Measurements from ENCODE around the gene GPR78.

The GPR78 gene

DNA sequence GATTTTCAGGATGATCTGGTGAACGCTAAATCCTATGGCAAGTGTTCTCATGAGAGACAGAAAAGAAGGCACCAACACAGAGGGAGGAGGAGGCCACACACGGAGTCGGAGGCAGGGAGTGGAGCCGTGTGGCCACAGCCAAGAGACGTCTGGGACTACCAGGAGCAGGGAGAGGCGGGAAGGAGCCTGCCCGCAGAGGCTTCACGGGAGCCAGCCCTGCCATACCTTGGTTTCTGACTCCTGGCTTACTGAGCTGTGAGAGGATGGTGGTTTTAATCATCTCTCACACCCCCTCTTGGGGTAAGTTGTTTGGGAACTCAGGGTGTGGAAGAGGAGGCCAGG lies 33.5 kb upstream of the GPR78 start:
- no peak for DNase-seq (ENCODE audit: low read depth, low spot score)

DNA sequence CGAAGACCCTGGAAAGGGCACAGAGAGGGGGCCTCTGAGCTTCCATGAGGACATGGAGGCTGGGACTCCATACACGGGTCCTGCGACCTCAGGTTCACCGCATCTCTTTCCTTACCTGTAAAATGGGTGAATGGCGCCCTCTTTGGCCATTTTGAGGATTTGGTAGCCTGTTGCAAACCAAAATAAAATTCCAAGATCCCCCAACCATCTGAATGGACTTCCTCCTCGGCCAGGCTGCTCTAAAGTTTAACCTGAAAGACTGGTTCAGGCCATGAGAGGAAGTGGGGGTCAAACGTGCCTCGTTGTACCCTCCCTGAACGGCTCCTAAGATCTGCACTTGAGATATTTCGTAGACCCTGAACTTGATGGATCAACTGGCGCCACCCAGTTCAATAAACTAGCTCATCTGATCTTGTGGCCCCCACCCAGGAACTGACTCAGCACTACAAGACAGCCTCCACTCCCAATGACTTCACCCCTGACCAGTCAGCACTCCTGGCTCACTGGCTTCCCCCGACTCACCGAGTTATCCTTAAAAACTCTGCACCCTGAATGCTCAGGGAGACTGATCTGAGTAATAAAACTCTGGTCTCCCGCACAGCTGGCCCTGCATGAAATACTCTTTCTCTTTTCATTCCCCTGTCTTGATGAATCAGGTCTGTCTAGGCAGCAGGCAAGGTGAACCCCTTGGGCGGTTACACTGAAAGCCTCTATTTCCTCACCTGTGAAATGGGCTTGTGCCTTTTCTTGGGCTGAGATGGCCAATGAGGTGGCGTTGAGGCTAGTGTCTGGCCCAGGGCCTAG lies 32.9 kb upstream of the GPR78 start:
- DNase-seq (ENCODE audit: low read depth, low spot score): peak; percentile 84

DNA sequence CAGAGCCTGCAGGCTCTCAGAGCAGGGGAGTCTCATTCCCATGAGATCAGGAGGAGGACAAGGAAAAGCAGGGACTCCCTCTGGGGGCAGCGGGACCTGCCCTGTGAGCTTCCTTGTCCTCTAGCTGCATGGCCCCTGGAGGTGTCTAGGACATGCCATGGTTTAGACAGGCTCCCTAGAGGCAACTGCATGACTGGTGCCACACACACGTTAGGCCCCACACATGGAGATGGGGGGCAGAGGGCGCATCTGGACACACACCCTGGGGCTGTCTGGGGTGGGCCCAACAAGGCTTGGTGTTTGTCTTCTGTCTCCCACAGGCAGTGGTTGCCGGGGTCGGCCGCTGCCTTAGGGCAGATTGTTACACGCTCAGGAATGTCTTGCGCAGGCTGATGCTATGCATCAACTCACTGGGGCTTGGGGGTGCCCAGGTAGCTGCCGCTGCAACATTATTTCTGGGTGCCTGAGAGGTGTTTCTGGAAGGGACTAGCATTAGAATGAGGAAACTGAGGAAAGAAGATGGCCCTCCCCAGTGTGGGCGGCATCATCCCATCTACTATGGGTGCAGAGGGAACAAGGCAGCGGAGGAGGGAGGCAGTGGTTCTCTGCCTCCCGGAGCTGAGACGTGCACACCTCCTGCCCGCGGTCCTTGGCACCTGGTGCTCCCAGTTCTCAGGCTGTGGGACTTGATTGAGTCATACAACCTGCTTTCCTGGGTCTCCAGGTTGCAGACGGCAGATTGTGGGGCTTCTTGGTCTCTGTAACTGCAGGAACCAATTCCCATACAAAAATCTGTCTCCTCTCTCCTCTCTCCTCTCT lies 32.1 kb upstream of the GPR78 start:
- peak; percentile 78 for DNase-seq (ENCODE audit: low read depth, low spot score)

DNA sequence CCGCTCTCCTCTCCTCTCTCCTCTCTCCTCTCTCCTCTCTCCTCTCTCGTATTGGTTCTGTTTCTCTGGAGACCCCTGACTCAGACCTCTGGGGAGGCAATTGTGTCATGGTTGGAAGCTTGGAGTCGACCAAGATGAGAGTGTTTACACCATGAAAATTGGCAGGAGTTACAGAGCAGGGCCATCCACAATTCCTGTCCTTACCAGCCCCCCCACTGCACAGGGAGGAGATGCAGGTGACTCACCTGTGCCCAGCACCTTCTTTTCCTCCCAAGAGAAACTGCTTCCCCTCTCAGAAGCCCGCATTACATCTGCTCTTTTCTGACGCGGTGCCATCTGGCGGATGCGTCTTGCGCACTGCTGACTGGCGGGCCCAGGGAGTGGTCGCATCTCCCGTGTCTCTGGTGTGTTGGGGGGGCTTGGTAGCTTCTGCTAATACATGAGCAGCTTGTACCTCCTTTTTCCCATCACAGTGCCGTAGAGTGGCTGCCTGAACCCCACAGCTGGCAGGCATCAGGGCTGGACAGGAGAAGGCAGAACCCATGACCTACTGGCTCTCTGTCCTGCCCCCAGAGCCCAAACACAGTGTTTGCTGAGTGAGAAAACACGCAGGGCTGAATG lies 31.4 kb upstream of the GPR78 start:
- DNase-seq (ENCODE audit: low read depth, low spot score): no peak

DNA sequence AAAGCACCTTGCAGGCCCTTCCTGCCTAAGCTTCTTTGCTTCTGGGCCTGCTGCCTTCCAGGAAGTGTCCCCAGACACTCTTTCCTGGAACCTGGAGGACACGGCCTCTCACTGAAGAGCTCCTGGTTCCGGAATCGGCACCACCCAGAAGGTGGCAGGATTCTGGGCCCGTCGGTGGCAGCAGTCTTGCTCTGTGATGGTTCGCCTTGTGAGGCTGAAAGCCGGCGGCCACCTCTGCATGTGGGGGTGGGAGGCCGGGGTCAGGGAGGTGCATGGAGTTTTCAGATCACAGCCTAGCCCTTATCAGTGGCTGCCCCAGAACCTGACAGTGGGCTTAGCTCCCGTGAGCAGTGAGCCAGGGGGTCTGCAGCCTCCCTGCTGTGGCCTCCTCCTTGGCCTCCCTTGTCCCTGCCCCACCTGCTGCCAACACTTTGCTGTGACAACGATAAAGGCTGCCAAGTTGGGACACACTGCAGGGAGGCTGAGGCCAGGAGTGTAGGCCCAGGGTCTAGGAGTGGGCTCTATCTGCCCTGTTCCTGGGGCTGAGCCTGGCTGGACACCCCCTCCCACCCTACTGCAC lies 30.8 kb upstream of the GPR78 start:
- DNase-seq (ENCODE audit: low read depth, low spot score): no peak

DNA sequence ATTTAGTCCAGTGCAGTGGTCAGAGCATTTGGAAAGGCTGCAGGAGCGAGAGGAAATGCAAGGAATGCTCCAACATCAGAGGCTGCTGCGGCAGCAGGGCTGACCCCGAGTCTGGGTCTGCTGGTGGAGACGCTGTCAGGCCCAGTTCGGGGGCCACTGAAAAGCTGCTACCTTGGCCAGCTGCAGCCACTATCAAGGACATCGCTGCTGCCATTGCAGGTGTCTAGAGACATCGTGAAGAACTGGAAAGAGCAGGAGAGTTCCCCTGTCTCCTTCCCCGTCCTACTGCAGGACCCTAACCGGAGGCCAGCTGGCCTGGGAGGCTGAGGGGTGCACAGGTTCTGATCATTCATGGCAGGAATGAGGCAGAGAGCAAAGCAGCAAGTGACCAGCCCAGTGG lies 29.5 kb upstream of the GPR78 start:
- DNase-seq (ENCODE audit: low read depth, low spot score): no peak

DNA sequence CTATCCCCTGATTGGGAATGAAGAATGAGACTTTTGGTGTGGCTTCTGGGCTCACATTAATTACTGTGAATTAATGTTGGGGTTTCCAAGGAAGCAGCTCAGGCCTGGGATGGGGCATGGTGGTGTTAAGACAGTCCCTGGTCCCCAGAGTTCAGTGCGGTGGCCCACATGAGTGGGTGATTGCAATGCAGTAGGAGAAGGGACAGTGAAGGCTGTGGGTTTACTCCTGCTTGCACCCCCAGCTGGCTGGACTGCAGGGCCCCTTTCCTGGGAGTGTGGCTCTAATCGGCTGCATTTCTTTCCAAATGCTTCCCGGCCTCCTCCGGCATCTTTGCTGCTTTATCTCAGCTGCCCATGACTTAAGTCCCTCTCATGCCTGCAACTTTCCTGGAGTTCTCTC lies 28.2 kb upstream of the GPR78 start:
- no peak for DNase-seq (ENCODE audit: low read depth, low spot score)

DNA sequence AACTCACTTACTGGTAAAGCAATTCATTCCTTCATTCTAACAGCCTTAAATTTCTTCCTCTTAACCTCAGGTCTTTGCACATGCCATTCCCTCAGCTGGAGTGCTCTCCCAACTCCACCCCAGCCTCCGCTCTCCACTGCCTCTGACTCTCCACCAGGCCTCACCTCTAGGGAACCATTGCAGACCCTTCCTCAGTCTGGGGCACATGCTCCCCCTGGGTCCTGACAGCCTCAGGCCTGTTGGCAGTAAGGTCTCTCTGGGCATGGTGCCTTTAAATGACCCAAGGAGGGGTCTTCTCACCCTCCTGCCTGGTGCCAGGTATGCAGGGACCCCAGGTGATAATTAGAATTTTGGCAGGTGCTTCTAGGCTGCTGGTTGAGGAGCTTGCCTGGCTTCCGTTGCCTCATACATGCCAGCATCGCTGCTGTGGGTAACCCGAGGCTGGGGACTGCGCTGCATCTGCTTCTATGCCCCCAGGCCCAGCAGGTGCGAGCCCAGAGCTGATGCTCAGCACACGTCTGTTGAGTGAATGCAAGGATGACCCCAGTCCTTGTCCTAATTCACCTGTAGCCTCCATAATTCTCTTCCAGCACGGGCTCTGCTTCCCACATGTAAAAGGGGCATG lies 27.5 kb upstream of the GPR78 start:
- no peak for DNase-seq (ENCODE audit: low read depth, low spot score)

DNA sequence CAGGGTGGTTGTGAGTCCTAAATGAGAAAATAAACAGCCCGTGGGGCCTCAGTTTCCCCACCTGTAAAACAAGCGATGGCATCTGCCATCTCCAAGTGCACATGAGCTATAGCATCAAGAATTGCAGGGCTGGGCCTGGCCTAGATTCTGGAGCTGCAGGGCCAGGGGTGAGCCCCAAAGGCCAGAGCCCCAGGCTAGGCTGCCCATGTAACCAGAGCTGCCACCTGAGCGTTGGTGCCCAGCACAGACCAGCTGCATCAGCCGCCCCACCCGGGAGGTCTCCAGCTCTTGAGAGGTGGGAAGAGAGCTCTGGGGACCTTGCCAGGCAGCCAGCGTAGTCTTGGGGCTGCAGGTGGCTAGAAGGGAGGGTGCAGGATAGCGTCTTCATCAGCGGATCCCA lies 27.0 kb upstream of the GPR78 start:
- no peak for DNase-seq (ENCODE audit: low read depth, low spot score)

DNA sequence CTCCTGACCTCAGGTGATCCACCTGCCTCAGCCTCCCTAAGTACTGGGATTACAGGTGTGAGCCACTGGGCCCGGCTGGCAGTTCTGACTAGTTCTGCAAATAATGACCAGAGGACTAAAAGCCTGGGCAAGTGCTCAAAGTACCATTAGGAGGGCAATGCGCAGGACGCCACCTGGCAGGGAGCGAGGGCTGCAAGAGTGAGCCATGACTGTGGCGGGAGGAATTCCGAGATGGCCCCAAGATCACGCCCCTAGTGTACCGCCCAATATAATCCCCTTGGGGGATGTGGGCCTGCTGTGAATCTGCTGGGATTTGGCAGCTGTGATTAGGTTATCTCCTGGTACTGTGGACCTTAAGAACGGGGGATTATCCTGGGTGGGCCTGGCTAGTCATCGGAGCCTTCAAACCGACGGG lies 26.2 kb upstream of the GPR78 start:
- peak; percentile 75 for DNase-seq (ENCODE audit: low read depth, low spot score)

DNA sequence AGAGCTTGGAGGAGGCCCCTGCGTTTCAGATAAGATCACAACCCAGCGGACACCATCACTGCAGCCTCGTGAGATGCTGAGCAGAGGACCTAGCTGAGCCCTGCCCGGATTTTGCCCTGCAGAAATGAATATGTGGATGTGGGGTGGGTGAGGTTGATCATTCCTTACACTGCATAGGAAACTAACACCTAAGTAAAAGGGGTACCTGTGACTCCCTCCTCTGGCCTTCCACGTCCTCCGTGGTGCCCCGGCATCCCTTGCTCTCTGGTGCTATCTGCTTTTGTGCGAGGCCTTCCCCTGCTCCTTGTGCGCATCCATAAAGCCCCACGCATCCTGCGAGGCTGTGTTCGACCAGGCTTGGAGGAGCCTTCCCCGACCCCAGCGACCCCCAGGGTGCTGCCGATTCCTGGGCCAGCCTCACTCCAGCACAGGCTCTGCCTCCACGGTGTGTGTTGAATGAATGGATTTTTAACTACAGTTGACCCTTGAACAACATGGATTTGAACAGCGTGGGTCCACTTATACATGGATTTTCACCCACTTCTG lies 25.6 kb upstream of the GPR78 start:
- no peak for DNase-seq (ENCODE audit: low read depth, low spot score)

DNA sequence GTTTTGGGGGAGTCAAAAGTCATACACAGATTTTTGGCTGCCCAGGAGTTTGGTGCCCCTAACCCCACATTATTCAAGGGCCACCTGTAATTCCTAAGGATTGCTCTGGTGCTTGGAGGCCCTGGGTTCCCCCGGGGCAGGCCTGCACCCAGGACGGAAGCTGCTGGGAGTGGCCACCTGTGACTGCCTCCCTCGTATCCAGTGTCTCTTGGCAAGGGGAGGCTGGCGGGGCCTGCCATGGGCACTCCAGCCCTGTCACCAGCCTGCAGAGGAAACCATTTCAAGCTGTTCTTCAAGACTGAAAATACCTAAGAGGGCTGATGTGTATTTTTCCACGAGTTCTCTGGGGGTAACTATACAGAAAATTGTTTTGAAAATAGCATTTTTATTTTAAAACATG lies 24.5 kb upstream of the GPR78 start:
- DNase-seq (ENCODE audit: low read depth, low spot score): no peak

DNA sequence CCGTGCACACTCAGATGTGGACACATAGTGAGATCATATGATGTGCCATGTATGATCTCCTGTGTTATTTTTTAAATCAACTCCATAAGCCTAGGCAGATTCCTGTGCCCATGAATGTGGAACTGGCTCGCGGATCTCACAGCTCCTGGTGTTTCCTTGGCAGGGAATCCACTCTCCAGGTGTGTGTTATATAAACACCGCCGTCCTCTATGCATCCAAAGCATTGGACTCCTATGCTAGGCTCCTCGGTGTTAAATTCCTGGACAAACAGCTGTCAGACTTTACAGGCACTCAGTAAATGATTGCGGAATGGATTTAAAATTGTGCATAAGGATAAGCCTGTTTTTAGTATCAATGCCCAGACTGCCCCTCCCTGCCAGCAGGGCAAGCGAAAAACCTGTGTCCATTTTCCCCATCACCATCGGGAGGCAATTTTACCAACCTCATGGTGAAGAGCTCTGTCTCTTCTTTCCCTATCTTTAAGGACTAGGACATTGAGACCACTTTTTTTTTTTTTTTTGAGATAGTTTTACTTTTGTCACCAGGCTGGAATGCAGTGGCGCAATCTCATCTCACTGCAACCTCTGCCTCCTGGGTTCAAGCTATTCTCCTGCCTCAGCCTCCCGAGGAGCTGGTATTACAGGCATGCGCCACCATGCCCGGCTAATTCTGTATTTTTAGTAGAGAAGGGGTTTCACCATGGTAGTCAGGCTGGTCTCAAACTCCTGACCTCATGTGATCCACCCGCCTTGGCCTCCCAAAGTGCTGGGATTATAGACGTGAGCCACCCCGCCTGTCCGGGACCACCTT lies 23.6 kb upstream of the GPR78 start:
- DNase-seq (ENCODE audit: low read depth, low spot score): no peak

DNA sequence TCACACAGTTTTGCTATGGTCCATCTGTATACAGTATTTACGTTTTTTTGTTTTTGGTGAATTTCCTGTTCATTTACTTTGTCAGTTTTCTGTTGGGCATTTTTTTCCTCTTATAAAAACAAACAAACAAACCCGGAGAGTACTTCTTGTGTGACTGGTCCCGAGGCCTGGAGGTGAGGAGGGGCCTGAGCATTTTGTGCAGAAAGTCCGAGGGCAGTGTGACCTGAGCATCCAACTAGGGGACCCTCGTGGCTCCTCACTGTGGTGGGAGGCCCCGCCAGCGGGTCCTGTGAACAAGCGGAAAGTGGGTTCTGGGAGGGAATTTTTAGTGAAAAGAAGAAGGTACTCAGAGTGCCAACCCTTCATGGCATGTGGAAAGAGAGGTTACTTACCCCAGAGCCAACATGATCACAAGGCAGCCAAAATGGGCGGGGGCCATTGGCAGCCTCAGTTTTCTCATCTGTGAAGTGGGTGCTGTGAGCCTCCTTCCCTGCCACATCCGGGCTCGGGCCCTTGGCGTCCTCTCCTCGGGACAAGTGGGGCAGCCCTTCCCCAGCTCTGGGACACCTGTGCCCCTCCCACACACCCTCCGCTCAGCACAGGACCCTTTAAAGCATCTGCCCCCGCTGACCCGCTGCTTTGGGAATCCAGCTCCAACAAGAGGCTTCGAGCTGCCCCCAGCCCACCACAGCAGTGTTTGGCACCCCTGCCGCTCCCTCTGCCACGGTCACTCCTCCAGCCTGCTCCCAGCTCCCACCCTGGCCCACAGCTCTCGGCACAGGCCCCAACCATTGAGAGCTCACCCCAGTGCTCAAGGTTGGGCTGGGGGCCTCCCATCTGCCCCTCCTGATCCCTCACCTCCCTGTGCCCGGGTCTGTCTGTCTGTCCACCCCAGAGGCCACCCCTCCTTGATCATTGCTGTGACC lies 22.8 kb upstream of the GPR78 start:
- DNase-seq (ENCODE audit: low read depth, low spot score): no peak

DNA sequence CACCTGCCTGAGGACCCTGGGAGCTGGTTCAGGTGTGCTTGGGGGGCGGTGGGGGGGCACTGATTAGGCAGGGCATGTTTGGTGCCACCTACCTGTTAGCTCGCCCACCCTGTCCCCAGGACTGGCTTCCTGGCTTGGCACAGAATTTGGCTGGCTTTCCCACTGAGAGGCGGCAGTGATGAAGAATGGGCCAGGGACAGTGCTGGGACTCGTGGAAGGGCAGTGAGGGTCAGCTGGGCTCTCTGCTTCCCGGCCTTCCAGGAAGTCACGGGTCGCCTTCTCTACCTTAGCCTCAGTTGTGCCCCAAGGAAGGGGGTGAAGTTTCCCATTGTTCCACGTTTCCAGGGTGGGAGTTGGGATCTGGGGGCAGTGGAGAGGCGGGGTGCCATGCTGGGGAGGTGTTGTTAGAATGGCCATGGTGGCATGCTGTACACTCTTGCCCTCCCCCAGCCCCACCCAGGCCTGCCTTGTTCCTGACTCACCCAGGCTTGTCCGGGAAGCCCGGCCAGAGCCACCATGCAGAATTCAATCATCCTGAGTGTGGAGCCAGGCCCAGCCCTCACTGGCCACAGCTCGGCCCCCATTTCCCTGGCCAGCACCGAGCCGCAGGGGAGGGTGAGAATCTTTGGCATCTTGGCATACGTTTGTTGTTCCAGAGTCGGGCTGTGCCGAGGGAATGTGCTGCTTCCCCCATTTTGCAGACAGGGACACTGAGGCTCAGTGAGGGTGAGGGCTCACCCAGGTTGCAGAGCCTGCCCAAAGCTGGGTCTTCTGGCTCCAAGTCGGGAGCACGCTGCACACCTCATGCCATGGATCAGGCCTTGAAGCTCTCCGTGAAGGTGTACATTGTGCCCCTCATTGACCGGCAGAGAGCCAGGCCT lies 21.9 kb upstream of the GPR78 start:
- no peak for DNase-seq (ENCODE audit: low read depth, low spot score)

DNA sequence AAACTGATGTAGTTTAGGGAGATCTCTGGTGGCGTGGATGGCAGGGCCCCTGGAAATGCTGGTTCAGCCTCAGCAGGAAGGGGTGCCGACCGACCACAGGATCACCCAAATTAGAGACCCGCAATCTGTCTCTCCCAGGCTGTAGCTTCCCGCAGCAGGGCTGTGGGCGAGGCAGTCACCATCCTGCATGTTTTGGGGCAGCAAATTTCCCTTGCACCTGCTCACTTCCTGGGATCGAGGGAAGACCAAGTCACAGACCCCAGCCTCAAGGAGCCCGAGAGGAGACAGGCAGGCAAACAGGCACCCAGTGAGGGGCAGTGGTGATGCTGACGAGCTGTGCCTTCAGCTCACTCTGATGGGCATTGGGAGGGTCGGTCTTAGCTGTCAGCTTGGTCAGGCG lies 21.2 kb upstream of the GPR78 start:
- DNase-seq (ENCODE audit: low read depth, low spot score): no peak

DNA sequence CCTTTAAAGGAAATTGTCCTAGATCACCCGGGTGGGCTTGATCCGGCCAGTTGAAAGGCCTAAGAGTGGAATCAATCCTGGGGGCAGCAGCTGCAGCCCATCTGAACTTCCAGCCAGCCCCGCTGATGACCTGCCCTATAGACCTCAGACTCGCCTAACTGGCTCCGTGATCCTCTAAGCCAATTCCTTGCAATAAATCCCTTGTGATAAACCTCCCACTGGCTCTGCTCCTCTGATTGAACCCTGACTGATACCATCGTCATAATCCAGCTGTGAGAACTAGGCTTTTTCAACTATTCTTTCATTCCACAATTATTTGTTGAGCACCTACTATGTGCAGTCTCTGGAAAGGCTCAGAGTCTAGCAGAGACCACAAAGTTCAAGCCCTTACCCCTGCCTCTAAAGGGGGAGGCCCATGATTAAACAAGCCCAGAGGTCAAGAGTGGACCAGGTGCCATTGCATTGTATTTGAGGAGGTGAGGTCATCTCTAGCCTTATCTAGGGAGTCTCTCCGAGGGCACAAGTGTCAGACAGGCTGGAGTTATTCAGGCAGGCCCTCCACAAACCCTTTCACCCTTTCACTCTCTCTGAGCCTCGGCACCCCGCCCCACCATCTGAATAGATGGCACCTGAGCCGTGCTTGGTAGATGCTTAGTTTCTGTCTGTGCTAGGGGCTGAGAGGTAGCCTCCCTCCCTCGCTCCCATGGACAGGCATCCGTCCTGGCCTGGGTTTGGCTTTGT lies 20.5 kb upstream of the GPR78 start:
- DNase-seq (ENCODE audit: low read depth, low spot score): no peak
